GM18507 (cell line): ENCODE measurements around the gene ZNF324B.
A peak's percentile ranks its signal among the peaks of the same experiment; 100 is the strongest.
"Not testable (repeated sequence)": the region's sequence is repeated elsewhere in the genome, so short reads cannot be mapped to it uniquely, and the experiment has no call there.

Experiments
- DNase-seq: peaks from one replicate; pipeline ENCODE4 v3.0.0; 2011; ENCODE audit warnings: low read depth; ENCODE audit not compliant: insufficient read length; ENCODE audit errors: extremely low spot score
- FAIRE-seq: peaks from 2 replicates; lab custom pipeline; 2011; peaks lifted over from hg19 to GRCh38; lab: Jason Lieb, UNC

The ZNF324B gene

DNA sequence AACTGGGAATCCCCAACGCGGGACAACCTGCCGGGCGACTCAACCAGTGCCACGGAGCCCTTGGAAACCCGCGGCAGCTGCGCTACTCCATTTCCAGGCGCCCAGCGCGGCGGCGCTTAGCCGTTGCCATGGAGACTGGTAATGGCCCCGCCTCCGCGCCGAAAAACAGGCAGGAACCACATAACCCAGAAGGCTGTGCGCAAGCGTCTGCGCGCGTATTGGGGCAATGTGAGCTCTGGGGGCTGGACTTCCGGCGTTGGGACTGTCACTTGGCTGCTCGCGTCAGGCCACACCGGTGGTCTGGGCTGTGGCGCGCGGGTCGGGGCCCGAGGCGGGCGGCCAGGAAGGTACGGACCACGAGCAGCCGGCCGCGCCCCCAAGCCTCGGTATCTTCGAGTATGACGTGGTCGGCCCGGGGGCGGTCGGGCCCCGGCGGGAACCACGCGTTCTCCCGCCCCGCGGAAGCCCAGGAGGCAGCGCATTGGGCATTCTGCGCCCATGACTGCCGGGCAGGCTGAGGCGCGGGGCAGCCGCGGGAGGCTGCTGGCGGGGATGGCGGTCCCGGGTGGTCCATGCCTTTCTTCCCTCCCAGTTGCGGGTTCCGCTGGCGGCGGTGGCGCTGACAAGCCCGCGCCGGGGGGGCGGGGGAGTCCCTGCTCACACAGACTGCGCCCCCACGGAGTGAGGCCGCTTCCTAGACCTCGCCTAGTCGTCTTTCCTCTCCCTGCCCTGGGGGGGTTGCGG, at the start of gene ZNF324B:
ZNF324B (plus strand) TSS at position 265 of the 744 bp plus-strand sequence. CDS start 2,080 bp downstream, outside the sequence.
- DNase-seq (peak; percentile 98), FAIRE-seq (peak; percentile 96)

DNA sequence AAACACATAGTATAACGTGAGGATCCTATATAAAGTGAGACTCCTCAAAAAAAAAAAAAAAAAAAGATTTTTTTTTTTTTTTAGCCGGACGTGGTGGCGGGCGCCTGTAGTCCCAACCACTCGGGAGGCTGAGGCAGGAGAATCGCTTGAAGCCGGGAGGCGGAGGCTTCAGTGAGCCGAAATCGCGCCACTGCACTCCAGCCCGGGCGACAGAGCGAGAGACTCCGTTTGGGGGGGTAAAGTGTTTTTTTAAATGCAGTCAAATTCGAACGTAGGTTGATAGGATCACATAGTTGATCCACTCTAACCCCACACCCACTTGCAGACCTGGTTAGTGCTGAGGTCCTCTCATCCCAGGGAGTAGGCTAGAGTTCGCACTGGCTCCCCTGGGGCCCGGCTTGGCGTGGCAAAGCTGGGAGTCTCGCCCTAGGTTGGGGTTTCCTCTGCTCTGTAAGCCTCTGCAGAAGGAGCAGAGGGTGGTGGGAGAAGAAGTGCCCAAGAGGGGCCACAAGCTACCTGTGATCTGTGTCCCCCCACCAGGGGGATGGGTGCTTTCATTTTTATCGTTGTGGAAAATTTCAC, 49.5 kb upstream of the ZNF324B start:
- DNase-seq (no peak), FAIRE-seq (no peak)

DNA sequence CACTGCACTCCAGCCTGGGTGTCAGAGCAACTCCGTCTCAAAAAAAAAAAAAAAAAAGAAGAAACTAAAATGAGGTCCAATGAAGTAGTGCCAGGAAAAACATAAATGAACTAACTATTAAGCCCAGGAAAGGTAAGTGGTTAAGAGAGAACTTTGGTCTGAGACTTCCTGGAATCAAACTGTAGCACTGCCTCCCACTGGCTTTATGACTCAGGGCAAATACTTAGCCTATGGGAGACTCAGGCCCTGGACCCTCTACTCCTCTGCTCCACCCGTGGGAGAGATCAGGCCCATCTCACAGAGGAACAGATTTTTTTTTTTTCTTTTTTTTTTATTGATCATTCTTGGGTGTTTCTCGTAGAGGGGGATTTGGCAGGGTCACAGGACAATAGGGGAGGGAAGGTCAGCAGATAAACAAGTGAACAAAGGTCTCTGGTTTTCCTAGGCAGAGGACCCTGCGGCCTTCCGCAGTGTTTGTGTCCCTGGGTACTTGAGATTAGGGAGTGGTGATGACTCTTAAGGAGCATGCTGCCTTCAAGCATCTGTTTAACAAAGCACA, 47.4 kb upstream of the ZNF324B start:
- not testable (repeated sequence) for DNase-seq, FAIRE-seq

DNA sequence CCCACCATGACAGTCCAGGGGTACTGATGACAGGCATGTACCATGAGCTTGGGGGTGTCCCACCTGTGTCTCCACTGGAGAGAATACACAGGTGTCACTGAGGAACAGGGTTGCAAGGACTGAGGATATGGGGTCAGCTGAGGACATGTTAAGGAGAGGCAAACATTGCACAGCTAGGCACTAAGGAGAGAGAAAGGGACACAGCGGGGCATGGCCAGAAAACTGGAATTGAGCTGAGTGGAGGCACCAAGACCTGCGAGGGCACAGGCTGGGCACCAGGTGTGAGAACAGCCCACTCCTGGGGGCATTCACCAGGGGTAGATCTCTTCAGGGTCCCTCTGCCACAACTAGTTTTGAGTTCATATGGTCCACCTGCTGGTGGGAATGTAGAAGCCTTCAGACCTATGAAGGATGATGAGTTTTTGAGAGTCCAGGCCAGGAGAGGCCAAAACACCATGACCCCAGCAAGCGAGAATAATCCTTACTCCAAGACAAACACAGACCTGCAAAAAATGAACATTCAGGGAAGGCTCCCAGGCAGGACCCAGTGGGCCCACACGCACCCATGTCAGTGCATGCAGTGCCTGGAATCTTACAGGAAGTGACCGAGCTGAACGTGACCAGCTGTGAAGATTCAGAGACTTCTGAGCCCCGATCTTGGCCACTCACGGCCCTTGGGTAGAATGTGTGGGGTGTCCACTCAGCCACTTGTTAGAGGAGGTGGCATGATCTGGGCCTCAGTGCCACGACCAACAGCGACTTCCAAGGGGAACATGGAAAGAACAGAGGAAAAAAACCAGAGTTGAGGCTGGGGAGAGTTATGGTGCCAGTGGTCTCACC, 44.4 kb upstream of the ZNF324B start:
- FAIRE-seq (no peak), DNase-seq (no peak)

DNA sequence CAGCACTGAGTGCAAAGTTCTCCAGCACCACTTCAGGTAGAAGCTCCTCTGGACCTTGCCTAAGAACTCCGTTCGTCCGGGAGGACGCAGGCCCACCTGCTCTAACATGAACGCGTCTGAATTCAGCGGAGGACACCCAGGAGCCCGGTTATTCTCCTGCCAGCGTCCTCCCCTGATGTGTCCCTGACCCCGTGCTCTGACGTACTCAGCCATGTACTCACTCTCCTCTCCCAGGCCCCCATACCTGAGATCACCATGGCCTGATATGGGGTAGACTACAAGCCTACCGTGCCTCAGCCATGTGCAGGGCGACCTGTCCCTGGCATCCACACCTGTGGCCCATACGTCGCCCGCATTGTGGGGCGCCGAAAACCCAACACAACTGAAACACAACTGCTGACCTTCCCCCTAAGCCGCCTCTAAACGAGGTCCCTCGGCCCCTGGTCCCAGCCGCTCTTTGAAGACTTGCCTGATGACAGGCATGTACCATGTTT, 43.7 kb upstream of the ZNF324B start:
- FAIRE-seq (no peak), DNase-seq (no peak)

DNA sequence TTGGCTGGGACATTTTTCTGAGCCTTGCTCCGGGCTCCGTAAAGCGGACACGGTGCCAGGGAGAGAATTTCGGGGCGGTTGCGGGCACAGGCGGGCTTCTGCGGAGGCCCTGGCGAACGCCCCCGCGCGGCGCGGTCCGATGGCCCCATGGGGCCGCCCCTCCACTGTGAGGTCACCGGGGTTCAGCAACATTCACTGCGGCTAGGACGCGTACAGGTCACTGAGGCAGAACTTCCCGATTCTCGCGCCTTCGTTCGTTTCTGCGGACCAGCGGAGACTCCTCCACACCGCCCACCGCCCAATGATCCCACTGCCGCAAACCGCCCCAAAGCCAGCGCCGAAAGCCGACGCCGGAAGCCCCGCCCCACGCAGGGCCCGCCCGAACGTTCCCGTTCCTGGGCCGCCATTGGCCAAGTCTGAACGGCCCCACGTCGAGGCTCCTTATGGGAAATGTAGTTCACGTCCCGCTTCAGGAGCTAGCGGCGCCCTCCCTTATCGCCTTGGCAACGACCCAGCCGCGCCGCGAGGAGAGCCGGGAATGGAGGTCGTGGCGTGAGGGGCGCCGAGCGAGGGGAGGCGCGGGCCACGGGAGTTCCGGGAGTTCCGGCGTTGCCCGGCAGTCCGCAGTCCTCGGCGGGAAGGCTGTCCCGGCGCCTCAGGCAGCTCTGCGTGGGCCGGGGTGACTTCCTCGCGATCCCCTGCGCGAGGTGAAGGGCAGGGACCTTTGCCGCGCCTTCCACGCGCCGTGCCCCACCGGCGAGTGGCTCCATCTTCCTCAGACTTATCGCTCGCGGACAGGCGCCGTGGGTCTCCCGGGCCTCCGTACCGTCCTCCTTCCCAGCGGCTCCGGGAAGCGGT, 43.0 kb upstream of the ZNF324B start, which contains the start of gene ZNF584:
ZNF584 (plus strand) TSS at position 498 of the 858 bp plus-strand sequence. CDS start 499 bp downstream, outside the sequence.
- DNase-seq (peak; percentile 91), FAIRE-seq (peak; percentile 90)

DNA sequence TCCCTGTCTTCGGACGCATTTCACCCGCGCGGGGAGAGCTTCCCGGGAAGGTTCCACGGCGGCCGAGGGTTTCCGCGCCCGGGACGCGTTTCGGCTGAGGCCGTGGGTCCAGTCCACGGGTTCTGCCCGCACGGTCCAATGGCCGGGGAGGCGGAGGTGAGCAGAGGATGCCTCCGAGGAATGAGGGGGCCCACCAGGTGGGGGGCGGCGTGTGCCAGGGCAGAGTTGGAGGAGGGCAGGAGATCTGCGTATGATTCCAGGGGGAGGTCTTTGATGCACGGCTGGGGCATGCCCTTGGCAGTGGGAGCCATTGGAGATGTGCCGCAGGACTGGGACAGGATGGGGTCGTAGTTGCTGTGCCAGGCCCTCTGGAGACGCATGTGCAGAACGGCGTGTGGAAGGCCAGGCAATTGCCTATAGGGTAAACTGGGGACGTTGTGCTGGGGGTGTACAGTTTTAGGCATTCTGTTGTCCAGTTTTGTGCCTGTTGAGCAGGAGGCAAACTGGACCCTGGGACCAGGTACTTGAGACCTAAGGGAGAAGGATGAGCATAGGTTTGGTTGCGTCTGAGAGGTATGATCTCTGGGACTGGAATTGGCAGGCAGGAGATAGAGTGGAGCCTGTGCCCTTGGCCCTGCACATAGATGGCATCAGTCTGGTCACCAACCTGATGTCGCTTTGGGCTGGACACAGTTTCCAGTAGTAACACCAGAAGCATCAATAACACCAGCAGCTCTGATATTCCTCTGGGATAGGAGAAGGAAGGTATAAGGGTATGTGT, 42.2 kb upstream of the ZNF324B start:
- DNase-seq, result no peak
- FAIRE-seq, result no peak

DNA sequence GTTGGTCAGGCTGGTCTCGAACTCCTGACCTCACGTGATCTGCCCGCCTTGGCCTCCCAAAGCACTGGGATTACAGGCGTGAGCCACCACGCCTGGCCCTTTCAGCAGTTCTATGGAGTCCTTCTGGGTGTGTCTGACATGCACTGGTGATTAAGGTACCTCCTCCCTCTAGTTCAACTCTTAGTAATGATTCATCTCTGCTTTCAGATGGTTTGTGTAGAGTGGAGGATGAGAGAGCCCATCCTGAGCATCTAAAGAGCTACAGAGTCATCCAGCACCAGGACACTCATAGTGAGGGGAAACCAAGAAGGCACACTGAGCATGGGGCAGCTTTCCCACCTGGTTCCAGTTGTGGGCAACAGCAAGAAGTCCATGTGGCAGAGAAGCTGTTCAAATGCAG, 34.8 kb upstream of the ZNF324B start:
- FAIRE-seq, result no peak
- no peak for DNase-seq

DNA sequence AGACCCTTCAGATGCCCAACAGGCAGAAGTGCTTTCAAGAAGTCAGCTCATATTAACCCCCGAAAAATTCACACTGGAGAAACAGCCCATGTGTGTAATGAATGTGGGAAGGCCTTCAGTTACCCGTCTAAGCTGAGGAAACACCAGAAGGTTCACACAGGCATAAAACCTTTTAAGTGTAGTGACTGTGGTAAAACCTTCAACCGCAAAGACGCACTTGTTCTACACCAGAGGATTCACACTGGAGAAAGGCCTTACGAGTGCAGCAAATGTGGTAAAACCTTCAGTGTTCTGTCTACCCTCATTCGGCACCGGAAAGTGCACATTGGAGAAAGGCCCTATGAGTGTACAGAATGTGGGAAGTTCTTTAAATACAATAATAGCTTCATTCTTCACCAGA, 34.4 kb upstream of the ZNF324B start:
- FAIRE-seq (no peak), DNase-seq (no peak)

DNA sequence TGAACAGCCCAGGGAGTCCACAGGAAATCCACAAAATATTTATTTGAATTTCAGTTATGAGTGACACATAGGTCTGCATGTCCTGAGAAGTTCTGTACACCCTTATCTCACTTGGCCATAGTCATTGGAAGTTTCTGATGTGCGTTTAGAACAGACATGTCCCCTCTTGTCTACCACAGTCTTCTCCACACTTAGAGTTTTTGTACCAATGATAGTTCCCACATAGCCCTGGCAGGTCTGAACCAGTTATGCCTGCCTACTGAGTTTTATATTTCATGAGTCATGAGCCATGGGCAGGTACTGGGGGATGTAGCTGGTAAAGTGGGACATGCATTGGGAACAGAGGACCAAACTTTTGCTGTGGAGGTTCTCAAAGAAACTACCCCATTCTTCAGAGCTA, 22.8 kb upstream of the ZNF324B start:
- DNase-seq, result no peak
- FAIRE-seq, result no peak

DNA sequence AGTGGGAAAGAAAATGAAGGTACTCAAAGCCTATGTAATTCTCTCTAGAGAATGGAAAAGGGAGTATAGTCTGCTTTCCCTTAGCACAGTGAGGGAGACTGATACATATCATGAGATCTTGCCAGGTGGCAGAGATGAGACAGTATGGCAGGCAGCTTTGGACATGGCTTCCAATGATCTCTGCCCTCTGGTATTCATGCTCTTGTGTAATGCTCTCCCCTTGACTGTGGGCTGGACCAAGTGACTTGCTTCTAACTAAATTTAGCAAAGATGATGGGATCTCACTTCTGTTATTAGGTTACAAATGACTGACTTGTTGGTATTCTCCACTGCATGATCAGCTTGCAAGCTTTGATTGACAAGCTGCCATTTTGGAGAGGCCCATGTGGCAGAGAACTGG, 21.7 kb upstream of the ZNF324B start:
- no peak for FAIRE-seq
- DNase-seq, result no peak

DNA sequence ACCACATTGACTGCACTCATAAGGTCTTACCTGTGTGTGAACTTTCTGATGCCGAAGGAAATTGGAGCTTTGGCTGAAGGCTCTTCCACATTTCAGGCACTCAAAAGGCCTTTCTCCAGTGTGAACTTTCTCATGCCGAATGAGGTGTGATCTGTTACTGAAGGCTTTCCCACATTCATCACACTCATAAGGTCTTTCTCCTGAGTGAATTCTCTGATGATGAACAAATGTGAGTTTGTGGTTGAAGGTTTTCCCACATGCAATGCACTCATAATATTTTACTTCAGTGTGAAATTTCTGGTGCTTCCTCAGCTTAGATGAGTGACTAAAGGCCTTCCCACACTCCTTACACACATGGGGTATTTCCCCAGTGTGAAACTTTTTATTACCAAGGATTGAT, 17.2 kb upstream of the ZNF324B start:
- DNase-seq (no peak), FAIRE-seq (no peak)

DNA sequence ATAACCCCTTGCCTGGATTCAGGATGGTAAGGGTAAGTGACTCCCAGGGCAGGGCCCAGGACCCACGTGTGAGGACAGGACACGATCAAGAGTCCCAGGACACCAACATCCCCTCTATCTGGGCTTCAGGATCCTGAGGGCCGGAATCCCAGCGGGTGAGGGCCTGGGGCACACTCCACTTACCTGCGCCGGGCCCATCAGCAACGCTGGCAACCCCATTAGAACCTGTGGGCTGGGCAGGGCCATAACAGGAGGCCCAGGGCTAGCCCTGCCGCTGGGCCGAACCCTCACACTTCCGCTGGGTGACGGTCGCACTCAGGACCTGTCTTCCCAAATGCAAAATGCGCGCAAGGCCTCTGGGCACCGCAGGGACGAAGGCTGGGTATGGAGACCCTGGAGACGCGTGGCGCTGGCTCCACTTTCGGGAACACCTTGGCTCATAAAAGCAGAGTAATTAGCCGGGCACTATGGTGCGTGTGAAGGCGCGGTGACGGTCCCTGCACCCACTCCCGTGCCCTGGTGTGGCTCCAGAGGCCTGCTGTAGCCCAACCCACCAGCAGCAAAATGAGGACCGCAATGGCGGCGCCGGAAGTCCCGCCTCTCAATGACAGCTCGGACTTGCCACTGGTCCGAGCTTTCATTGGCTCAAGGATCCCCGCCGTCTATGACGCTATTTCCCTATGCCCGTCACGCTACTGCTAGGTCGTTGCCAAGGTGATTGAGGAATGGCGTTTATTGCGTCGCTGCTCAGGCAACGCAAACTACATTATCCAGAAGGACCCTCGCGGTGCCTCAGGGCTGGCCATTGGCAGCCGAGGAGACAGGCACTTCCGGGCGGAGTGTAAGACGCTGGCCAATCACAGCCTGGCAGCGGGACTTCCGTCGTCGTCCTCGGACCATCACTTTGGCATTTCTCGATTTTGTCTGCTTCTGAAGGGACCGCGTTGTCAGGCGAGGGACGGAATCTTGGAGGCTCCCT, 11.6 kb upstream of the ZNF324B start, which contains the start of gene ZNF132:
ZNF132 (minus strand) TSS at position 578 of the 979 bp plus-strand sequence; CDS start at position 246, 332 bp downstream.
- DNase-seq (peak; percentile 90), FAIRE-seq (peak; percentile 100)

DNA sequence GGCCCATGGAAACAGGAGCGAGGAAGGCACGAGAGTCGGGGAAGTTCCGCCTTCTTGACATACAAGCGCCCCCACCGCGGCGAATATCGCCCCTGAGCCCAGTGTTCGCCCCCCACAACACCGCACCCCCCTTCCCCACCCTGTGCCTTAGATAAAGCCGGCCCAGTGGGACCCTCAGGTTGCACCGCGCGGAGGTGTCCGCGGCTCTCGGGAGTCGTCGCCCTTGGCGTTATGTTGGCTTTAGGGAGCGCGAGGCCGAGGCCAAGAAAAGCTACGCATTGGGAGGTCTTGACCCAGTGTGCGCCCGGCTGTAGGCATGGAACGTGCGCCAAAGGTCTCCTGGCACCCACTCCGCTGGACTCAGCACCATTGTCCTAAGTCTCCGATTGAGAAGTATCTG, 10.9 kb upstream of the ZNF324B start:
- no peak for FAIRE-seq
- no peak for DNase-seq

DNA sequence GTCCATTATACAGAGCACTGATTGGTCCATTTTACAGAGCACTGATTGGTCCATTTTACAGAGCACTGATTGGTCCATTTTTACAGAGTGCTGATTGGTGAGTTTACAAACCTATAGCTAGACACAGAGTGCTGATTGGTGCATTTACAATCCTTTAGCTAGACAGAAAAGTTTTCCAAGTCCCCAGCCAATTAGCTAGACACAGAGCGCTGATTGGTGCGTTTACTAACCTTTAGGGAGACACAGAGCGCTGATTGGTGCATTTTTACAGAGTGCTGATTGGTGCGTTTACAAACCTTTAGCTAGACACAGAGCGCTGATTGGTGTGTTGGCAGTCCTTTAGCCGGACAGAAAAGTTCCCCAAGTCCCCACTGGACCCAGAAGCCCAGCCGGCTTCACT, 8.4 kb upstream of the ZNF324B start:
- DNase-seq, FAIRE-seq: not testable (repeated sequence)

DNA sequence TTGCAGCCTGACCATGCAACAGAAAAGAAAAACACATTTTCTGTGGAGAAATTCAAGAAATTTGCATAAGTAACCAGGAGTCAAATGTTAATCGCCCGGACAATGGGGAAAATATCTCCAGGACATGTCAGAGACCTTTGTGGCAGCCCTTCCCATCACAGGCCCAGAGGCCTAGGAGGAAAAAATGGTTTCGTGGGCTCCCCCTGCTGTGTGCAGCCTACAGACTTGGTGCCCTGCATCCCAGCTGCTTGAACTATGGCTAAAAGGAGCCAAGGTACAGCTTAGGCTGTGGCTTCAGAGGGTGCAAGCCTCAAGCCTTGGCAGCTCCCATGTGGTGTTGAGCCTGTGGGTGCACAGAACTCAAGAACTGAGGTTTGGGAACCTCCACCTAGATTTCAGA, 2.6 kb upstream of the ZNF324B start:
- DNase-seq, FAIRE-seq: not testable (repeated sequence)

DNA sequence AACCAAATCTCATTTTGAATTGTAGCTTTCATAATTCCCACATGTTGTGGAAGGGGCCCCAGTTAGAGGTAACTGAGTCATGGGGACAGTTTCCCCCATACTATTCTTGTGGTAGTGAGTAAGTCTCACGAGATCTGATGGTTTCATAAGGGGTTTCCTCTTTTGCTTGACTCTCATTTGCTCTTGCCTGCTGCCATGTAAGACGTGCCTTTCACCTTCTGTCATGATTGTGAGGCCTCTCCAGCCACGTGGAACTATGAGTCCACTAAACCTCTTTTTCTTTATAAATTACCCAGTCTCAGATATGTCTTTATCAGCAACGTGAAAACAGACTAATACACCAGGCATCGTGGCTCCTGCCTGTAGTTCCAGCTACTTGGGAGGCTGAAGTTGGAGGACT, 1.4 kb upstream of the ZNF324B start:
- FAIRE-seq, DNase-seq: not testable (repeated sequence)
